DOHH2 (cell line): Measurements from ENCODE around the gene LURAP1L.

Experiments
- H3F3A ChIP-seq: fragments of 200-600 bp; sonication (generic), shearing (Covaris generic); 2 replicates; pipeline ENCODE4 v1.6.0; 2016; ENCODE audit warnings: antibody characterized with exemption, mild to moderate bottlenecking; ENCODE audit not compliant: control insufficient read depth, insufficient read depth
- H3K27ac ChIP-seq: fragments of 200-600 bp; sonication (generic); 2 replicates; pipeline ENCODE4 v1.5.1; 2014; ENCODE audit warnings: low read depth, mild to moderate bottlenecking, low read length, moderate library complexity
- H3K27me3 ChIP-seq: fragments of 200-600 bp; sonication (generic); 2 replicates; pipeline ENCODE4 v1.6.1; 2014; ENCODE audit warnings: mild to moderate bottlenecking, low read length, mixed read lengths; ENCODE audit not compliant: control insufficient read depth
- H3K36me3 ChIP-seq: fragments of 200-600 bp; sonication (generic); 2 replicates; pipeline ENCODE4 v1.6.1; 2014; ENCODE audit warnings: mild to moderate bottlenecking, low read length, moderate library complexity, mixed read lengths; ENCODE audit not compliant: control insufficient read depth
- H3K4me1 ChIP-seq: fragments of 200-600 bp; sonication (generic); 2 replicates; pipeline ENCODE4 v1.6.1; 2014; ENCODE audit warnings: mild to moderate bottlenecking, low read length, mixed read lengths; ENCODE audit not compliant: control insufficient read depth
- H3K4me2 ChIP-seq: fragments of 200-600 bp; sonication (generic); 2 replicates; pipeline ENCODE4 v1.6.0; 2014; ENCODE audit warnings: mild to moderate bottlenecking, low read length, moderate library complexity
- H3K4me3 ChIP-seq: fragments of 200-600 bp; sonication (generic); 2 replicates; pipeline ENCODE4 v1.5.1; 2014; ENCODE audit warnings: mild to moderate bottlenecking, low read length, mixed read lengths
- H3K79me2 ChIP-seq: fragments of 200-600 bp; sonication (generic); 2 replicates; pipeline ENCODE4 v1.6.1; 2014; ENCODE audit warnings: mild to moderate bottlenecking, low read length, mixed read lengths; ENCODE audit not compliant: control insufficient read depth
- H3K9me2 ChIP-seq: fragments of 200-600 bp; sonication (generic); replicated peaks from 2 replicates; pipeline ENCODE4 v1.6.1; 2014; ENCODE audit warnings: mild to moderate bottlenecking, low read length, mixed read lengths; ENCODE audit not compliant: control insufficient read depth
- H3K9me3 ChIP-seq: fragments of 200-600 bp; sonication (generic); 2 replicates; pipeline ENCODE4 v1.6.1; 2014; ENCODE audit warnings: antibody characterized with exemption, low read length, mixed read lengths; ENCODE audit not compliant: control insufficient read depth, insufficient read depth
- H4K20me1 ChIP-seq: fragments of 200-600 bp; sonication (generic); 2 replicates; pipeline ENCODE4 v1.6.0; 2014; ENCODE audit warnings: low read depth, mild to moderate bottlenecking, antibody characterized with exemption, low read length, moderate library complexity; ENCODE audit not compliant: control insufficient read depth, insufficient read depth
- EZH2phosphoT487 ChIP-seq: fragments of 200-600 bp; sonication (generic); IDR thresholded peaks from 2 replicates; pipeline ENCODE4 v1.6.1; 2017; ENCODE audit warnings: borderline replicate concordance, mild to moderate bottlenecking, antibody characterized with exemption, low read length, moderate library complexity, mixed read lengths
- TF ChIP-seq, protein P1 (sequence below): fragments of 200-600 bp; sonication (generic); IDR thresholded peaks from one replicate; pipeline ENCODE4 v1.5.1; 2014; ENCODE audit warnings: antibody characterized with exemption, mild to moderate bottlenecking, low read depth, low read length; ENCODE audit not compliant: poor library complexity, severe bottlenecking

The LURAP1L gene

DNA sequence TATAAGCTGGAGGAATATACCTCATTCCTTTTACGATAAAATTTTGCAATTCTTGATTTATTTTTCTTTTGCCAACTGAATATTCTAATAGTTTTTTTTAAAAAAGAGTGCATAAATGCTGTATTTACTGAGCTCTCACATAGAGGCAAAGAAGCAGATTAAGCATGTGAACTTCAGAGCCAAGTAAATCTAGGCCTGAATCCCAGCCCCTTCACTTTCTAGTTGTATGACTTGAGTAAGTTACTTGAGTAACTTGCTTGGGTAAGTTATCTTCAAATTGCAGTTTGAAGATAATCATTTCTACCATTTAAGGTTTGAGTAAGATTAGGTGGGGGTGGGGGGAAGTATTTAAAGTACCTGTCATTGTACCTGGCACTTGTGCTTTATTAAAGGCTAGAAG lies 21.8 kb downstream of the LURAP1L start:
- H3K9me2 ChIP-seq, result no peaks in the 10 kb centered on the region
- H3F3A ChIP-seq, result no peaks in the 10 kb centered on the region
- H3K79me2 ChIP-seq, result no peaks in the 10 kb centered on the region
- no peak overlapping the region for H3K4me3 ChIP-seq
- TF ChIP-seq, protein P1, sequence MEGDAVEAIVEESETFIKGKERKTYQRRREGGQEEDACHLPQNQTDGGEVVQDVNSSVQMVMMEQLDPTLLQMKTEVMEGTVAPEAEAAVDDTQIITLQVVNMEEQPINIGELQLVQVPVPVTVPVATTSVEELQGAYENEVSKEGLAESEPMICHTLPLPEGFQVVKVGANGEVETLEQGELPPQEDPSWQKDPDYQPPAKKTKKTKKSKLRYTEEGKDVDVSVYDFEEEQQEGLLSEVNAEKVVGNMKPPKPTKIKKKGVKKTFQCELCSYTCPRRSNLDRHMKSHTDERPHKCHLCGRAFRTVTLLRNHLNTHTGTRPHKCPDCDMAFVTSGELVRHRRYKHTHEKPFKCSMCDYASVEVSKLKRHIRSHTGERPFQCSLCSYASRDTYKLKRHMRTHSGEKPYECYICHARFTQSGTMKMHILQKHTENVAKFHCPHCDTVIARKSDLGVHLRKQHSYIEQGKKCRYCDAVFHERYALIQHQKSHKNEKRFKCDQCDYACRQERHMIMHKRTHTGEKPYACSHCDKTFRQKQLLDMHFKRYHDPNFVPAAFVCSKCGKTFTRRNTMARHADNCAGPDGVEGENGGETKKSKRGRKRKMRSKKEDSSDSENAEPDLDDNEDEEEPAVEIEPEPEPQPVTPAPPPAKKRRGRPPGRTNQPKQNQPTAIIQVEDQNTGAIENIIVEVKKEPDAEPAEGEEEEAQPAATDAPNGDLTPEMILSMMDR, result no peak
- TF ChIP-seq EZH2phosphoT487, result no peak
- no peaks in the 10 kb centered on the region for H3K9me3 ChIP-seq
- H3K36me3 ChIP-seq, result no peaks in the 10 kb centered on the region
- H3K4me1 ChIP-seq, result no peaks in the 10 kb centered on the region
- H3K4me2 ChIP-seq, result no peak overlapping the region
- H3K27me3 ChIP-seq, result no peaks in the 10 kb centered on the region
- H4K20me1 ChIP-seq, result no peaks in the 10 kb centered on the region
- no peak overlapping the region for H3K27ac ChIP-seq

DNA sequence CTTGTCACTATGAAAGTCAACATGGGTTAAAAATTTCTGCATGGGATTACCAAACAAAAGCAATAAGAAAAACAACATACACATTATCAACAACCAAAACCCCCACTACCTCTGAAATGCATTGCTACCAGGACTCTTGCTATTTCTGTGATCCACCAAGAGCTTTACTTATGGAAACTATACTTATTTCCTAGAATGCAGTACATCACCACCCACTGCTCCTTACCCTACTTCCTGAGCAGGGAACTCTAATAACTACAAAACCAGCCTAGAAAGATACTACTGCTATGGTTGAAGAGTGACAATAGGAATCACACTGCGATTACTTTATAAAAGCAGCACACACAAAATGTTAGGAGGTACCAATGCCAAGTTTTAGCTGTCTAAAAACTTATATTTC lies 22.2 kb downstream of the LURAP1L start:
- no peak for TF ChIP-seq EZH2phosphoT487
- TF ChIP-seq, protein P1, result no peak
- no peak overlapping the region for H3K4me2 ChIP-seq

DNA sequence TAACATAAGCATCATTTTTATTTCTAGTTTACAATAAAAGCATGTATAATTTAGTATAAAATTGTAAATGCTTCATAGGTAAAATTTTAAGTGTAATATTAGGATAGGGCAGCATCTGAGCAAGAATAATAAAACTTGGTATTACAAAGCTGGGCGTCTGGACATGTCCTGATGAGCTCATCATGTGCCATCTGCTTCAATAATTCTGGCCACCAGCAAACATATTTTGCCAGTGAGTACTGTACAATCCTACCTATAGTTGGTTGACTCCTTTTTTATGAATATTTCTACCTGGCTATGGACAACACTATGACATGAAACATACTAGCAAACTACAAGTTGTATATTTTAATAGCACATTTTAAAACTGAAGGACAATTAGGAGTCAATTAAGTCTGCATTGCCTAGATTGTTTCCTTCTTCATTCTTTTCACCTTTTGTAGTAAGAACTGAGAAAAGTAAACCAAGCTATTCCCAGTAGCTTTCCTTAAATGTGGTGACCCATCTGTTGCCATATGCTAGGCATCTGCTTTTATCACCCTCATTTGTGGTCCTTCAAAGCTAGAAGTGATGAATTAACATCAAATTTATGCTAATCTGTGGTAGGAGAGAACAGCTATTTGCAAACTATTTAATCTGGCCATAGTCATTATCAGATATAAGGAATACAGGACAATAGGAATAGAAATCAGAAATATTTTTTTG lies 23.4 kb downstream of the LURAP1L start:
- Histone ChIP-seq H3K9me2 (no peaks in the 10 kb centered on the region), H3K36me3 (no peaks in the 10 kb centered on the region), H3F3A (no peaks in the 10 kb centered on the region), H4K20me1 (no peaks in the 10 kb centered on the region), H3K27ac (no peak overlapping the region), H3K4me1 (no peaks in the 10 kb centered on the region), H3K4me2 (no peak overlapping the region), H3K79me2 (no peaks in the 10 kb centered on the region), H3K27me3 (no peaks in the 10 kb centered on the region), H3K4me3 (no peak overlapping the region), H3K9me3 (no peaks in the 10 kb centered on the region)
- no peak for TF ChIP-seq EZH2phosphoT487
- TF ChIP-seq, protein P1, result no peak

More for the DNA sequence above, 22.2 kb downstream of the LURAP1L start:
- Histone ChIP-seq H3K4me3 (no peak overlapping the region), H3K27ac (no peak overlapping the region), H4K20me1 (no peaks in the 10 kb centered on the region), H3K4me1 (no peaks in the 10 kb centered on the region), H3F3A (no peaks in the 10 kb centered on the region), H3K79me2 (no peaks in the 10 kb centered on the region), H3K9me3 (no peaks in the 10 kb centered on the region), H3K27me3 (no peaks in the 10 kb centered on the region), H3K9me2 (no peaks in the 10 kb centered on the region), H3K36me3 (no peaks in the 10 kb centered on the region)
